ENCODE data around the gene KSR1.

KSR1 gene

GRCh38 chr17:27541301-27542023, 85.2 kb downstream of the KSR1 start:
- WGBS, result 94% methylated on average over 6 of the region's 6 CpGs
- no peaks in the 10 kb centered on the region for H3K27me3 ChIP-seq (ENCODE audit: insufficient read depth, low read length)
- no peak overlapping the region for H3K9ac ChIP-seq (ENCODE audit: low read depth, low read length)
- H3K36me3 ChIP-seq (ENCODE audit: insufficient read depth, low read length), result no peaks in the 10 kb centered on the region
- no peak overlapping the region for H3K4me3 ChIP-seq (ENCODE audit: low read length)
- no peak overlapping the region for H3K27ac ChIP-seq (ENCODE audit: low read depth, low read length)
- no peaks in the 10 kb centered on the region for H3K9me3 ChIP-seq (ENCODE audit: insufficient read depth, low read depth, low read length)
- peaks cover 12% of the 10 kb centered on the region; the same call in 1 of the 2 replicates for H3K4me1 ChIP-seq (ENCODE audit: insufficient read depth, low read length)

GRCh38 chr17:27542841-27543463, 86.7 kb downstream of the KSR1 start:
- H3K27me3 ChIP-seq (ENCODE audit: insufficient read depth, low read length), result no peaks in the 10 kb centered on the region
- H3K9me3 ChIP-seq (ENCODE audit: insufficient read depth, low read depth, low read length), result no peaks in the 10 kb centered on the region
- no peak overlapping the region for H3K9ac ChIP-seq (ENCODE audit: low read depth, low read length)
- 93% methylated on average over 6 of the region's 6 CpGs for WGBS
- no peak overlapping the region for H3K4me3 ChIP-seq (ENCODE audit: low read length)
- H3K36me3 ChIP-seq (ENCODE audit: insufficient read depth, low read length), result no peaks in the 10 kb centered on the region
- no peak overlapping the region for H3K27ac ChIP-seq (ENCODE audit: low read depth, low read length)
- peaks cover 12% of the 10 kb centered on the region; the same call in 1 of the 2 replicates for H3K4me1 ChIP-seq (ENCODE audit: insufficient read depth, low read length)

GRCh38 chr17:27543464-27543856, 87.2 kb downstream of the KSR1 start:
- H3K27ac ChIP-seq (ENCODE audit: low read depth, low read length), result no peak overlapping the region
- no peak overlapping the region for H3K9ac ChIP-seq (ENCODE audit: low read depth, low read length)
- H3K36me3 ChIP-seq (ENCODE audit: insufficient read depth, low read length), result no peaks in the 10 kb centered on the region
- no peak overlapping the region for H3K4me3 ChIP-seq (ENCODE audit: low read length)
- H3K9me3 ChIP-seq (ENCODE audit: insufficient read depth, low read depth, low read length), result no peaks in the 10 kb centered on the region
- peaks cover 12% of the 10 kb centered on the region; the same call in 1 of the 2 replicates for H3K4me1 ChIP-seq (ENCODE audit: insufficient read depth, low read length)
- no peaks in the 10 kb centered on the region for H3K27me3 ChIP-seq (ENCODE audit: insufficient read depth, low read length)
- WGBS, result 96% methylated on average over 9 of the region's 9 CpGs

GRCh38 chr17:27543958-27544349, 87.7 kb downstream of the KSR1 start:
- 86% methylated on average over 8 of the region's 9 CpGs for WGBS
- no peak overlapping the region for H3K27ac ChIP-seq (ENCODE audit: low read depth, low read length)

GRCh38 chr17:27544350-27545131, 88.3 kb downstream of the KSR1 start:
- Histone ChIP-seq H3K4me3 (ENCODE audit: low read length) (no peak overlapping the region), H3K9ac (ENCODE audit: low read depth, low read length) (no peak overlapping the region), H3K9me3 (ENCODE audit: insufficient read depth, low read depth, low read length) (no peaks in the 10 kb centered on the region), H3K27ac (ENCODE audit: low read depth, low read length) (no peak overlapping the region), H3K36me3 (ENCODE audit: insufficient read depth, low read length) (no peaks in the 10 kb centered on the region), H3K4me1 (ENCODE audit: insufficient read depth, low read length) (peaks cover 12% of the 10 kb centered on the region; the same call in 1 of the 2 replicates), H3K27me3 (ENCODE audit: insufficient read depth, low read length) (no peaks in the 10 kb centered on the region)
- 91% methylated on average over 10 of the region's 10 CpGs for WGBS

More at GRCh38 chr17:27543958-27544349, 87.7 kb downstream of the KSR1 start:
- Histone ChIP-seq H3K4me3 (ENCODE audit: low read length) (no peak overlapping the region), H3K9ac (ENCODE audit: low read depth, low read length) (no peak overlapping the region), H3K4me1 (ENCODE audit: insufficient read depth, low read length) (peaks cover 12% of the 10 kb centered on the region; the same call in 1 of the 2 replicates), H3K9me3 (ENCODE audit: insufficient read depth, low read depth, low read length) (no peaks in the 10 kb centered on the region), H3K27me3 (ENCODE audit: insufficient read depth, low read length) (no peaks in the 10 kb centered on the region), H3K36me3 (ENCODE audit: insufficient read depth, low read length) (no peaks in the 10 kb centered on the region)

GRCh38 chr17:27545562-27546229, 89.4 kb downstream of the KSR1 start:
- Histone ChIP-seq H3K9me3 (ENCODE audit: insufficient read depth, low read depth, low read length) (no peaks in the 10 kb centered on the region), H3K27me3 (ENCODE audit: insufficient read depth, low read length) (no peaks in the 10 kb centered on the region), H3K4me3 (ENCODE audit: low read length) (no peak overlapping the region), H3K27ac (ENCODE audit: low read depth, low read length) (no peak overlapping the region), H3K4me1 (ENCODE audit: insufficient read depth, low read length) (peaks cover 7% of the 10 kb centered on the region; the same call in 1 of the 2 replicates), H3K36me3 (ENCODE audit: insufficient read depth, low read length) (no peaks in the 10 kb centered on the region), H3K9ac (ENCODE audit: low read depth, low read length) (no peak overlapping the region)
- WGBS, result 83% methylated on average over 8 of the region's 8 CpGs

GRCh38 chr17:27546624-27547300, 90.5 kb downstream of the KSR1 start:
- no peaks in the 10 kb centered on the region for H3K9me3 ChIP-seq (ENCODE audit: insufficient read depth, low read depth, low read length)
- H3K27ac ChIP-seq (ENCODE audit: low read depth, low read length), result no peak overlapping the region
- H3K27me3 ChIP-seq (ENCODE audit: insufficient read depth, low read length), result no peaks in the 10 kb centered on the region
- no peak overlapping the region for H3K9ac ChIP-seq (ENCODE audit: low read depth, low read length)
- H3K4me1 ChIP-seq (ENCODE audit: insufficient read depth, low read length), result peaks cover 12% of the 10 kb centered on the region; the same call in 1 of the 2 replicates
- H3K36me3 ChIP-seq (ENCODE audit: insufficient read depth, low read length), result no peaks in the 10 kb centered on the region
- 87% methylated on average over 7 of the region's 7 CpGs for WGBS
- H3K4me3 ChIP-seq (ENCODE audit: low read length), result no peak overlapping the region

GRCh38 chr17:27547301-27547683, 91.0 kb downstream of the KSR1 start:
- peaks cover 16% of the 10 kb centered on the region; the same call in 1 of the 2 replicates for H3K4me1 ChIP-seq (ENCODE audit: insufficient read depth, low read length)
- no peaks in the 10 kb centered on the region for H3K9me3 ChIP-seq (ENCODE audit: insufficient read depth, low read depth, low read length)
- H3K27ac ChIP-seq (ENCODE audit: low read depth, low read length), result no peak overlapping the region
- no peaks in the 10 kb centered on the region for H3K27me3 ChIP-seq (ENCODE audit: insufficient read depth, low read length)
- no peaks in the 10 kb centered on the region for H3K36me3 ChIP-seq (ENCODE audit: insufficient read depth, low read length)
- WGBS, result 96% methylated on average over 2 of the region's 4 CpGs
- H3K9ac ChIP-seq (ENCODE audit: low read depth, low read length), result no peak overlapping the region
- H3K4me3 ChIP-seq (ENCODE audit: low read length), result no peak overlapping the region

- Histone ChIP-seq H3K4me3 (ENCODE audit: low read length) (no peak overlapping the region), H3K9ac (ENCODE audit: low read depth, low read length) (no peak overlapping the region), H3K4me1 (ENCODE audit: insufficient read depth, low read length) (peaks cover 18% of the 10 kb centered on the region; the same call in 1 of the 2 replicates), H3K27ac (ENCODE audit: low read depth, low read length) (no peak overlapping the region), H3K36me3 (ENCODE audit: insufficient read depth, low read length) (no peaks in the 10 kb centered on the region), H3K27me3 (ENCODE audit: insufficient read depth, low read length) (no peaks in the 10 kb centered on the region), H3K9me3 (ENCODE audit: insufficient read depth, low read depth, low read length) (no peaks in the 10 kb centered on the region)
- WGBS, result 96% methylated on average over 7 of the region's 7 CpGs
Observed at GRCh38 chr17:27548369-27548768, 92.1 kb downstream of the KSR1 start.

GRCh38 chr17:27549251-27549893, 93.1 kb downstream of the KSR1 start:
- no peak overlapping the region for H3K4me3 ChIP-seq (ENCODE audit: low read length)
- H3K9ac ChIP-seq (ENCODE audit: low read depth, low read length), result no peak overlapping the region
- no peaks in the 10 kb centered on the region for H3K36me3 ChIP-seq (ENCODE audit: insufficient read depth, low read length)
- H3K27ac ChIP-seq (ENCODE audit: low read depth, low read length), result no peak overlapping the region
- H3K9me3 ChIP-seq (ENCODE audit: insufficient read depth, low read depth, low read length), result no peaks in the 10 kb centered on the region
- no peaks in the 10 kb centered on the region for H3K27me3 ChIP-seq (ENCODE audit: insufficient read depth, low read length)
- 96% methylated on average over 10 of the region's 10 CpGs for WGBS
- H3K4me1 ChIP-seq (ENCODE audit: insufficient read depth, low read length), result peaks cover 18% of the 10 kb centered on the region; the same call in 1 of the 2 replicates
